ENCODE results near the gene SELENBP1.

SELENBP1 gene

GRCh38 chr1:151371370-151372057, 991 bp downstream of the SELENBP1 start:
- no peak for TF ChIP-seq TEAD4 (IDR thresholded peaks at IDR 0.05)
- peak; percentile 89 for TF ChIP-seq NFIC (IDR thresholded peaks at IDR 0.05)
- peak; percentile 78 for TF ChIP-seq CEBPB (IDR thresholded peaks at IDR 0.05)

- no peak for TF ChIP-seq EGR1 (IDR thresholded peaks at IDR 0.05)
- no peak for TF ChIP-seq FOXM1 (IDR thresholded peaks at IDR 0.05; ENCODE audit: borderline replicate concordance, low read depth)
- no peak for TF ChIP-seq USF1 (IDR thresholded peaks at IDR 0.05)
- no peak for TF ChIP-seq TEAD4 (IDR thresholded peaks at IDR 0.05)
- TF ChIP-seq MAX (IDR thresholded peaks at IDR 0.05) = no peak
- TF ChIP-seq TCF12 (IDR thresholded peaks at IDR 0.05; ENCODE audit: low read depth) = no peak
- no peak for TF ChIP-seq ZBTB7A (IDR thresholded peaks at IDR 0.05; ENCODE audit: low read depth)
- TF ChIP-seq CEBPB (IDR thresholded peaks at IDR 0.05) = no peak
Measured at GRCh38 chr1:151370211-151370911, 2.1 kb downstream of the SELENBP1 start.

- TF ChIP-seq MAX (IDR thresholded peaks at IDR 0.05) = no peak
- no peak for TF ChIP-seq TCF12 (IDR thresholded peaks at IDR 0.05; ENCODE audit: low read depth)
- no peak for TF ChIP-seq YY1 (IDR thresholded peaks at IDR 0.05; ENCODE audit: low read depth)
- TF ChIP-seq TAF1 (IDR thresholded peaks at IDR 0.05; ENCODE audit: low read depth) = no peak
Measured at GRCh38 chr1:151369621-151370048, 2.9 kb downstream of the SELENBP1 start.

- TF ChIP-seq CEBPB (IDR thresholded peaks at IDR 0.05) (no peak), NFIC (IDR thresholded peaks at IDR 0.05) (no peak), TCF12 (IDR thresholded peaks at IDR 0.05; ENCODE audit: low read depth) (no peak), FOXM1 (IDR thresholded peaks at IDR 0.05; ENCODE audit: borderline replicate concordance, low read depth) (no peak), RAD21 (IDR thresholded peaks at IDR 0.05; ENCODE audit: low read depth) (no peak), REST (IDR thresholded peaks at IDR 0.05; ENCODE audit: low read depth) (no peak), ZBTB7A (IDR thresholded peaks at IDR 0.05; ENCODE audit: low read depth) (no peak), TEAD4 (IDR thresholded peaks at IDR 0.05) (no peak), EGR1 (IDR thresholded peaks at IDR 0.05) (no peak), CREB1 (IDR thresholded peaks at IDR 0.05; ENCODE audit: low read depth) (no peak), TAF1 (IDR thresholded peaks at IDR 0.05; ENCODE audit: low read depth) (no peak), YY1 (IDR thresholded peaks at IDR 0.05; ENCODE audit: low read depth) (no peak), EP300 (IDR thresholded peaks at IDR 0.05; ENCODE audit: borderline replicate concordance) (no peak), MAX (IDR thresholded peaks at IDR 0.05) (no peak), USF1 (IDR thresholded peaks at IDR 0.05) (no peak)
Measured at GRCh38 chr1:151369302-151369610, 3.2 kb downstream of the SELENBP1 start.

- TF ChIP-seq REST (IDR thresholded peaks at IDR 0.05; ENCODE audit: low read depth) (no peak), RAD21 (IDR thresholded peaks at IDR 0.05; ENCODE audit: low read depth) (no peak), NFIC (IDR thresholded peaks at IDR 0.05) (peak; percentile 94), USF1 (IDR thresholded peaks at IDR 0.05) (no peak), YY1 (IDR thresholded peaks at IDR 0.05; ENCODE audit: low read depth) (no peak), EGR1 (IDR thresholded peaks at IDR 0.05) (no peak), EP300 (IDR thresholded peaks at IDR 0.05; ENCODE audit: borderline replicate concordance) (peak; percentile 31; the same call in 1 of the 2 replicates), CREB1 (IDR thresholded peaks at IDR 0.05; ENCODE audit: low read depth) (no peak), ZBTB7A (IDR thresholded peaks at IDR 0.05; ENCODE audit: low read depth) (no peak), FOXM1 (IDR thresholded peaks at IDR 0.05; ENCODE audit: borderline replicate concordance, low read depth) (no peak), CEBPB (IDR thresholded peaks at IDR 0.05) (no peak), MAX (IDR thresholded peaks at IDR 0.05) (peak; percentile 44; the same call in 1 of the 2 replicates), TCF12 (IDR thresholded peaks at IDR 0.05; ENCODE audit: low read depth) (peak; percentile 59; the same call in 1 of the 2 replicates), TEAD4 (IDR thresholded peaks at IDR 0.05) (0 out of 2 replicates have a peak, but pooled peaks have one; percentile 13), TAF1 (IDR thresholded peaks at IDR 0.05; ENCODE audit: low read depth) (no peak)
Measured at GRCh38 chr1:151368393-151369301, 3.9 kb downstream of the SELENBP1 start.
